Measurements from ENCODE around the gene ARMH2.

The ARMH2 gene

GRCh38 chr6:24838994-24839393 is 40.3 kb upstream of the ARMH2 start:
- no peak for DNase-seq (ENCODE audit: low read depth)
- H3K4me3 ChIP-seq (ENCODE audit: low read length): no peak overlapping the region
- TF ChIP-seq CTCF (conservative IDR thresholded peaks at IDR 0.05; ENCODE audit: low read depth, low read length): no peak

DNA sequence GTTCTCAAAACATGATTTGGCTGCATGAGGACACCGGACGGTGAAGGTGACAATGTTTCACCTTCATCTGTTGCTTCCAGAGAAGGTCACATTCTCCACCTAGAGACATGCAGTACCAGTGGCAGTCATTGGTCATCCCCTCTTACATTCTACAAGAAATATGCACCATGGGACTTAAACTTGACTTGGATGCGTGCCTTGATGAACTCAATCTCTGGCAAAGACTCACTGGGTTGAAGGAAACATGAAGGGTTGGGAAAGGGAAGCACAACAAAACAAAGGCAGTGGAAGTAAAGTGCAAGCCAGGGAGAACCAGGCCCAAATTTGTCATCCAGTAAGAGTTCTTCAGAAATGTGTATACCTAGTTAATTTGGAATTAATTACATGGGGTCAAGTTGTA is 39.4 kb upstream of the ARMH2 start:
- no peak overlapping the region for H3K4me3 ChIP-seq (ENCODE audit: low read length)
- no peak for TF ChIP-seq CTCF (conservative IDR thresholded peaks at IDR 0.05; ENCODE audit: low read depth, low read length)
- no peak for DNase-seq (ENCODE audit: low read depth)

GRCh38 chr6:24836109-24836508 is 37.4 kb upstream of the ARMH2 start:
- no peak for TF ChIP-seq CTCF (conservative IDR thresholded peaks at IDR 0.05; ENCODE audit: low read depth, low read length)
- DNase-seq (ENCODE audit: low read depth): no peak
- no peak overlapping the region for H3K4me3 ChIP-seq (ENCODE audit: low read length)

GRCh38 chr6:24833711-24834386 is 35.1 kb upstream of the ARMH2 start:
- no peak overlapping the region for H3K4me3 ChIP-seq (ENCODE audit: low read length)
- TF ChIP-seq CTCF (conservative IDR thresholded peaks at IDR 0.05; ENCODE audit: low read depth, low read length): no peak
- no peak for DNase-seq (ENCODE audit: low read depth)

DNA sequence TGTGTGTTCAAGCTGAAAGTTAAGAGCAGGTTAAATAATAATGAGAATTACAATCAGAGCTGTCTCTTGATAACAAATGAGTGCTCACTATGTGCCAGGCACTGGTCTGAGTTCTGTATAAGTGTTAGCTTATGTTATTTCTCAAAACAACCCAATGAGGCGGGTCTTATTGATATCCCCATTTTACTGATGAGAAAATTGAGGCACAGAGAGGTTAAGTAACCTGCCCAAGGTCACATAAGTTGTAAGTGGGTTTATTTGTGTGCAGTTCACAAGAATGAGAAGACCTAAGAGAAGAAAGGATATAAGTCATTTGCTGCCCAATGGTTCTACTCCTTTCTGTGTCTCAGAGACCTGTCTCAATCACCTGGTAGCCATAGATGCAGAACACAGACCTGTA is 34.1 kb upstream of the ARMH2 start:
- DNase-seq (ENCODE audit: low read depth): no peak
- no peak for TF ChIP-seq CTCF (conservative IDR thresholded peaks at IDR 0.05; ENCODE audit: low read depth, low read length)
- H3K4me3 ChIP-seq (ENCODE audit: low read length): no peak overlapping the region

DNA sequence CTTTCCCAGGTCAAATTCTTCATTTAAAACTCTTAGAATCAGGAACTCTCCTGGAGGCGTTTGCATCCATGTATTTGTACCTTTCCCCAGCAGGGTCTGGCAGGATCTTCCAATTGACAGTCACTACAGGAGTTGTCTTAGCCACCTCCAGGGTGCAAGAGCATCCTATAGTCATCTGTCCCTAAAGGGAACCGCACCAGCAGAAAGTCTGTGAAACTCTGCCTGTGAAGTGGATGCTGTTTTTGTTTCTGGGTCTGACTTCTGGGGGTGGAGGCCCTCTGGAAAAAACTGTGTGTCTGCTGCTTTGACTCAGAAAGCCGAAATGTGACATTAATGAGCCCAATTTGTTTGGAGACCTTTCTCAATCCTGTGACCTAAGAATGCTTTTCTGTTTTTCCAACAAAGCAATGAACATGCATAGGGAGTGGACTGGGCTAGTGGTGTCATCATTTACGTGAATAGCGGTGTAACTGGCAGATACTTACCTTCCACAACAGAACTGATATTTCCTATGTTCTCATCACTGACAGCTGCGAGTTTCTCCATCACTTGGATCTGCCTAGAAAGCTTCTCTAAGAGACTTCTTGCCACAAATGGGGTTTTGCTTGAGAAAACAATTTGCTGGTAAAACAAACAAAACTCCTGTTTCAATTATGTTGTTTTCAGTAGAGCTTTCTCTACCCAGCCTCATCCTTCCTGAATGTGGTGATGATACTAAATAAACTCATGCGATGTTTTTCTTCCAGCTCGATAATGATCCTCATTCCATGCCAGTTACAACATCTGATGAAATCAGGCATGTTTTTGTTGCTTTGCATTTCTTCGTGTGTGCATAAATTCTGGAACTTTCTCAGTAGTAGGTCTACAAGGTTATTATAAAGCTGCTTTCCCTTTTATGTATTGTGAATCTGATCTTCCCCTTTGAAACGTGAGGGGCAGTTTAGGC is 33.3 kb upstream of the ARMH2 start:
- DNase-seq (ENCODE audit: low read depth): no peak
- no peak for TF ChIP-seq CTCF (conservative IDR thresholded peaks at IDR 0.05; ENCODE audit: low read depth, low read length)
- H3K4me3 ChIP-seq (ENCODE audit: low read length): no peak overlapping the region

Measured in retinal pigment epithelial cell (primary cell).